Kasumi-1 (cell line): ENCODE data around the gene GPR149.

Experiments
- DNase-seq, 2 experiments: peaks; one replicate each; lab custom pipeline; 2025; lab: John Stamatoyannopoulos, UW

Gene GPR149

GRCh38 chr3:154338570-154338969 lies 91.4 kb downstream of the GPR149 start:
- no peak for DNase-seq

- DNase-seq: no peak
Measured at GRCh38 chr3:154338008-154338407, 92.0 kb downstream of the GPR149 start.

- peak; percentile 12 to 69 for DNase-seq
Measured at GRCh38 chr3:154334973-154335420, 95.0 kb downstream of the GPR149 start.

DNA sequence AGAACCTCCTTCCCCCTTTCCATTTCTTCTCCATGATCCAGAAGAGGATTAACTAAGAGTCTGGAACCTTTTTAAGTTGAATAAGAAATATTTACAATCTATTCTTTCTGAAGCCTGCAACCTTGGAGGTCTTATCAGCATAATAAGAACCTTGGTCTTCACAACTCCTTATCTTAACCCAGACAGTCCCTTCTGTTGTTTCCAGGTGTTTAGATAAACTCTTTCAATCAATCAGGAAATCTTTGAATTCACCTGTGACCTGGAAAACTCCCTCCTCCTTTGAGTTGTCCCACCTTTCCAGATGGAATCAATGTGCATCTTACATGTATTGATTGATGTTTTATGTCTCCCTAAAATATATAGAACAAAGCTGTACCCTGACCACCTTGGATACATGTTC lies 102.1 kb downstream of the GPR149 start:
- DNase-seq: no peak

DNA sequence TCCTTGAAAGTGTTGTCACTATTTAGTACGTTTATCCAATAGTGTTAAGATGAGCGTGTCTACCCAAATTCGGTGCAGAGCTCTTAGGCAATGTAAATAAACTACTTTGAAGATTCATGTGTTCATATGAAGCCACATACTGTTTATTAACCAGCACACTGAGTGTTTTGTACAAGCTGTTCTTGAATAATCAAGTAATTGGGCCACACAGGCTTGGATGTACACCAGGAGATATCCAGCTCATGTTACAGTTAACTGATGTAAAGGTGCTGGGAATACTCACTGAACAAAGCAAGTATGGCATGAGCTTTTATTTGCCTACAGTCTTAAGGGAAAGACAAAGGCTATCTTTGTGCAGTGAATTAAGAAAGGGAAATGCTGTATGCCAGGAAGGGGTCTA lies 105.1 kb downstream of the GPR149 start:
- no peak for DNase-seq

DNA sequence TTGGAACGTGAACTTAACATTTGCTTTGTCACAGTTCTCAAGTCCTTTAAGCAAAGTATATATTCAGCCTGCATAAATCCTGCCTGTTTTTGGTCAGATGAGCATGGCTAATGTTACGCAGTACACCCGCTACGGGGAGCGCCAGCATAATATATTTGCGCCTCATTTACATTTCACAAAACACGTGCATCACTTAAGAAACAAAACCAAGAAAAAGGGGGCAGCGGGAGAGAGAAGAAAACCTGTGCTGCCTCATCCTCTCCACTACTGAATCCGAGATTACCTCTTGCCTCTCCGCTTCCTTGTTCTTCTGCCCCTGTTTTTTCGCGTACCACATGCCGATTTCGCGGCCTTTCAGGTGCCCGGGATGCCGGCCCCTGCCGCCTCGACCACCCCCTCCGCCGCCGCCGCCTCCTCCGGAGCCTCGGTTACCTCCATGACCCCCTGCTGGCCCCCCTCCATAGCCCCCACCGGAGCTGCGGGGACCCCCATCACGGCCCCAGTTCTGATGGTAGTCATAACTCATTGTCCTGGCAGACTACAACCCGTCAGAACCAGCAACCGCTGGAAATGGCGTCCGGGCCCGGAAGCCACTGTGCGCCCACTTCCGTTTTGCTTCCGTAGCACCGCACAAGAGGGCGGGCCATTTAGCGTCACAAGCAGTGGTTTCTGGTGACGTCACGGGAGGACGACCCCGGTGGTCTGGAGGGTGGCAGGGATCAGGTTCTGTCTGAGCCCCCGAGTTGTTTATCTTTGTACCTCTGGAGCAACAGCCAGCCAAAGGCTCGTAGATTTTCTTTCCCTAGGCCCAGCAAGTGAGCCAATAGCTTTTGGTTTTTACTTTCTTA lies 105.9 kb downstream of the GPR149 start, which contains the start of gene DHX36:
Gene DHX36 (minus strand): TSS at position 597 of the 848 bp plus-strand sequence. CDS start 71 bp downstream, at position 526.
- DNase-seq: peak; percentile 86 to 89

DNA sequence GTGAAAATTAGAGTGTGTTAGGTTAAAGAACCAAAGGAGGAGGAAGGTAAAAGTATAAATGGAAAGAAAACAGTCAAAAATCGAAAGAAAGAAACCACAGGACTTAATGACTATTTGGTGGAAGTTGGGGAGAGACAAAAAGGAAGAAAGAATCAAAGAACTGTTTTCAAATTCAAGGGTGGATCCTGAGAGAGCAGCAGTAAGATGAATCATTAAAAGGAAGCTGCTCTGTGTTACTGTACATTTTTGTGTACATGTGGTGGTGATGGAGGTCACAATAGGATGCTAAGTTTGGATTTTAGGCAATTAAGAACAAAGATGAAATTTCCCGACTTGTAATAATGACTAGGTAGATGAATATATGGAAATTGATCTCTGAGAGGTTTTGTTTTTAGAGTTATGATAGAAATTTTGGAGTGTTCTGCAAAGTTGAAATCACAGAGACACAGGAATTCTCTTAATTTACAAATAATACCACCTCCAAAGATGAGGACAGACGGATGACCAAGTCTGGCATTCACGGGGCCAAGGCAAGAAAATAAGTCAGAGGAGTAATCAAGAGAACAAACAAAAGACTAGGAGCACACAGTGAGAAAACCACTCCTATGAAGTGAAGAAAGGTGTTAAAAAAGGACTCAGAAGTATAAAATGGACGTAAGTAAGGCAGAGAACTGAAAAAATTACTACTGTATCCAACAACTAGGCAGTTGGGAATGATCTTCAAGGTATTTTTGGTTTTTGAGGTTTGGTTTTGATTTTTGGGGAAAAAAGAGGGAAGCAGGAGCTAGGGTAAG lies 112.8 kb downstream of the GPR149 start:
- no peak for DNase-seq

DNA sequence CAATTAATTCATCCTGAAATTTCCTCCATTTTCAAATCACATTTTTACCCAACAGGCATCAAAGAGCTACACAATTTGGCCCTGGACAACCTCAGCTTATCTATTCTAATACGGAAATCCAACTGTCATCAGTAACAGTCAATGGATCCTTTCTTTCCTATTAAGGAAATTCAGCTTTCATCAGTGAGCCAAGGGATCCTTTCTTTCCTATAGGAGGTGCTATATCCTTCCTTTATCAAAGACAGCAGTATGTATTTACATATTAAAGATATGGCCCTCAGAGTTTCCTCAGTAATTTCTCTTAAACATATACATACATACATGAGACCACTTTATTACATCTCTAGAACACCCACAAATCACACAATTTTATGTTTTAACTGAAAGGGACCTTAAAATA lies 115.8 kb downstream of the GPR149 start:
- no peak for DNase-seq

GRCh38 chr3:154310840-154311239 lies 119.2 kb downstream of the GPR149 start:
- no peak for DNase-seq

GRCh38 chr3:154307363-154307762 lies 122.6 kb downstream of the GPR149 start:
- no peak for DNase-seq

- no peak for DNase-seq
Measured at GRCh38 chr3:154304936-154305335, 125.1 kb downstream of the GPR149 start.

GRCh38 chr3:154304116-154304786 lies 125.7 kb downstream of the GPR149 start:
- DNase-seq: no peak

GRCh38 chr3:154301561-154301960 lies 128.4 kb downstream of the GPR149 start:
- DNase-seq: no peak

GRCh38 chr3:154294016-154294415 lies 136.0 kb downstream of the GPR149 start:
- DNase-seq: no peak

GRCh38 chr3:154290187-154290586 lies 139.8 kb downstream of the GPR149 start:
- DNase-seq: no peak
